ENCODE results near the gene HTRA2. TPM values are rescaled to one million over a fixed set of nuclear protein-coding genes. Genes with fewer than 3 reads are reported as not detected.
A peak's percentile ranks its signal among the peaks of the same experiment; 100 is the strongest.

The HTRA2 gene
- total and polyA plus RNA-seq, 9 of the 15 experiments (the other 6 are each of a cell fraction or from before 2014, with no cell fraction given): 54.2 to 71.2 (median 65.8) TPM

- peak; percentile 64; the same call in 1 of the 2 replicates for TF ChIP-seq ATF6 (CRISPR knock-in tag; IDR thresholded peaks at IDR 0.05)
- TF ChIP-seq TGIF2 (CRISPR knock-in tag; IDR thresholded peaks at IDR 0.05): no peak
- 0 out of 2 replicates have a peak, but pooled peaks have one; percentile 29 for TF ChIP-seq NR1H2 (CRISPR knock-in tag; IDR thresholded peaks at IDR 0.05)
- peak; percentile 23; the same call in 1 of the 2 replicates for TF ChIP-seq HBP1 (CRISPR knock-in tag; IDR thresholded peaks at IDR 0.05)
- peak; percentile 88 for TF ChIP-seq TAF7 (tag; IDR thresholded peaks at IDR 0.05)
- no peak; the same call in 1 of the 2 replicates for TF ChIP-seq ZBTB9 (CRISPR knock-in tag; IDR thresholded peaks at IDR 0.05)
- no peak for TF ChIP-seq ZFP1 (CRISPR knock-in tag; IDR thresholded peaks at IDR 0.05)
- no peak for TF ChIP-seq BRD9 (IDR thresholded peaks at IDR 0.05; ENCODE audit: low read depth, partially characterized antibody)
- peak; percentile 83 to 96 (median 94) for TF ChIP-seq YY1 (IDR thresholded peaks at IDR 0.05; ENCODE audit: borderline replicate concordance in 1 of 3, control insufficient read depth in 1 of 3, extremely low read depth in 1 of 3, insufficient read depth in 3 of 3, insufficient read length in 1 of 3, insufficient replicate concordance in 2 of 3, low read depth in 1 of 3, low read length in 2 of 3)
- peak; percentile 82 for TF ChIP-seq POLR2G (IDR thresholded peaks at IDR 0.05; ENCODE audit: low read depth, low read length)
- no peak for TF ChIP-seq ZBTB12 (CRISPR knock-in tag; IDR thresholded peaks at IDR 0.05)
- 0 out of 4 replicates have a peak, but pooled peaks of 1 of the 2 experiments have one; percentile 45 for TF ChIP-seq TEAD1 (CRISPR knock-in tag; IDR thresholded peaks at IDR 0.05)
- no peak for TF ChIP-seq AFF4 (CRISPR knock-in tag; IDR thresholded peaks at IDR 0.05)
- no peak for TF ChIP-seq NELFE (IDR thresholded peaks at IDR 0.05; ENCODE audit: insufficient read depth, insufficient read length)
- no peak for TF ChIP-seq ILK (tag; IDR thresholded peaks at IDR 0.05; ENCODE audit: borderline replicate concordance, low read depth)
Measured at GRCh38 chr2:74507145-74507925, 22.4 kb upstream of the HTRA2 start, which contains the start of gene PCGF1 (continued).

Data from K562 (cell line).